ENCODE data around the gene SLC9C1.

DNA sequence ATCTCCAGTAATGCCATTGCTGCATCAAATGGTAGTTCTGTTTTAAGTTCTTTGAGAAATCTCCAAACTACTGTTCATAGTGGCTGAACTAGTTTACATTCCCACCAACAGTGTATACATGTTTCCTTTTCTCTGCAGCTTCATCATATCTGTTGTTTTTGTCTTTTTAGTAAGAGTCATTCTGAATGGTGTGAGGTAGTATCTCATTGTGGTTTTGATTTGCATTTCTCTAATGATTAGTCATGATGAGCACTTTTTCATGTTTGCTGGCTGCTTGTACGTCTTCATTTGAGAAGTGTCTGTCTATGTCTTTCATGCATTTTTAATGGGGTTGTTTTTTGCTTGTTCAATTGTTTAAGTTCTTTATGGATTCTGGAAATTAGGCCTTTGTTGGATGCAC, 150.8 kb downstream of the SLC9C1 start:
- TF ChIP-seq ZNF274 (IDR thresholded peaks at IDR 0.05; ENCODE audit: low read depth, low read length) (no peak), SUZ12 (IDR thresholded peaks at IDR 0.05; ENCODE audit: extremely low read depth, insufficient read depth, insufficient read length) (no peak), YY1 (IDR thresholded peaks at IDR 0.05; ENCODE audit: insufficient read depth, insufficient read length) (no peak)
